Sciatic nerve (tissue), 2 donors: ENCODE measurements around the gene MAP4K4. TPM values are rescaled to one million over a fixed set of nuclear protein-coding genes. Genes with fewer than 3 reads are reported as not detected.
"Not testable (repeated sequence)": the region's sequence is repeated elsewhere in the genome, so short reads cannot be mapped to it uniquely, and the experiment has no call there.

Experiments used
- ATAC-seq: fragments of 200-7000 bp; cut with Tn5 transposase; one replicate; pipeline ENCODE4 v1.9.1; 2020; ENCODE audit warnings: mild to moderate bottlenecking, moderate library complexity
- DNase-seq: peaks from one replicate; pipeline ENCODE4 v3.0.0-alpha.2; 2020; ENCODE audit warnings: low spot score
- intact Hi-C: fragments of 100-400 bp; cut with DNase I; formaldehyde crosslinking; loops from one replicate; pipeline ENCODE4 v1.14.2; 2022
- total RNA-seq: library from RNA; stranded (reverse); fragmentation: NEBNext Ultra II Directional; extraction: Animal tissue kit (Norgen Biotek cat#: 25700); gene quantifications from one replicate; pipeline ENCODE4 v1.2.1, GENCODE V29; 2021
- donor health status: DM: no; HTN: no; CAD: no.
- donor health status: DM: no; HTN: no; CAD: no.

MAP4K4 gene
- total RNA-seq, 1 donor from 2014 or later = 140 TPM

GRCh38 chr2:101752716-101753616 lies 55.5 kb downstream of the MAP4K4 start:
- ATAC-seq (peak; percentile 65), DNase-seq (no peak)
- intact Hi-C loops = no loop called here

DNA sequence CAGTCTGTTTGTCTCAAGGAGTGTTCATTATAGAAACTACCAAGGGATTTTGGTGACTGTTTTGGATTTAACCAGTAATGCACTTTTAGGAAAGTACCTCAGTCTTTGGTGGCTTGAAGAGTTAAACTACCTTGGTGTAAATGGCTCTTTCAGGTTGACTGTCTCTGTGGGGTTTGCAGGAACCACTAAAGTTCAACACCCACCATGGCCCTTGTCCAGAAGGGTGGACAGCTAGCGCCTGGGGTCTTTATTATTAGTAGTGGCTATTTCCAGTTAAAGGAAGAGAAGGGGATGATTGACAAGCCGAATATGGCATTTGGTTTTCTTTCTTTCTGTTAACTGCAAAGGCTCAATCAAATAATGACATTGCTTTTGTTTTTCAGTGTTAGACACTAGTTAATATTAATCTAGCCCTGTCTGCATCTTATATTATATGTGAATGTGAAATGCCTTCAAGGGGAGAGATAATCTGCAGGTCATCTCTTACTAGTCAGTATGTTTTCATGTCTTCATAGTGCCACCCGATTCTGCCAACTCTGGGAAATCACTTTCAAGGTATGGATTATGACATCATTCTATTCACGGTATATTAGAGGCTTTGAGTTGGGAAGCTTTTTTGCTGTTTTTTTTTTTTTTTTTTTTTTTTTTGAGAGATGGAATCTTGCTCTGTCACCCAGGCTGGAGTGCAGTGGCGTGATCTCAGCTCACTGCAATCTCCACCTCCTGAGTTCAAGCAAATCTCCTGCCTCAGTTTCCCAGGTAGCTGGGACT lies 56.4 kb downstream of the MAP4K4 start:
- intact Hi-C loops = no loop called here
- no peak for DNase-seq
- no peak for ATAC-seq

- ATAC-seq (no peak), DNase-seq (no peak)
- intact Hi-C loops = no loop called here
These were observed 57.1 kb downstream of the MAP4K4 start for GRCh38 chr2:101754618-101755017.

GRCh38 chr2:101756266-101756665 lies 58.8 kb downstream of the MAP4K4 start:
- ATAC-seq (no peak), DNase-seq (no peak)
- intact Hi-C loops = no loop called here

DNA sequence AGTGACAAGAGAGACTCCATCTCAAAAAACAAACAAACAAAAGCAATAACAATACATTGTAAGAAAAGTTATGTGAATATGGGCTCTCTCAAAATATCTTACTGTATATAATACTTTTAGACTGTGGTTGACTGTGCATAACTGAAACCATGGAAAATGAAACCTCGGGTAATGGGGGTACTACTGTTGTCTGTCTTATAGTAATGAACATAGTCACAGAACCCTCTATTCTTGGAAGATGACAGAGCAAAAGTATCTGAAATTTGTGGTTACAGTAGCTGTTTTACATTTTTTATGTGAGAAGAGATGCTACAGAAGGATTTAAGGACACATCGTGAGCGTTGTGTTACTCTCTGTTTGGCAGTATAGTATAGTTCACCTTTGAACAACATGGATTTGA lies 60.5 kb downstream of the MAP4K4 start:
- no peak for ATAC-seq
- DNase-seq = no peak
- intact Hi-C loops = no loop called here

- ATAC-seq (peak; percentile 36), DNase-seq (no peak)
- intact Hi-C loops = no loop called here
These were observed 61.7 kb downstream of the MAP4K4 start for GRCh38 chr2:101759162-101759561.

GRCh38 chr2:101762451-101763171 lies 65.1 kb downstream of the MAP4K4 start:
- DNase-seq (no peak), ATAC-seq (peak; percentile 53)
- intact Hi-C loops = no loop called here

GRCh38 chr2:101763496-101764333 lies 66.2 kb downstream of the MAP4K4 start:
- intact Hi-C loops = no loop called here
- no peak for ATAC-seq
- DNase-seq = no peak

DNA sequence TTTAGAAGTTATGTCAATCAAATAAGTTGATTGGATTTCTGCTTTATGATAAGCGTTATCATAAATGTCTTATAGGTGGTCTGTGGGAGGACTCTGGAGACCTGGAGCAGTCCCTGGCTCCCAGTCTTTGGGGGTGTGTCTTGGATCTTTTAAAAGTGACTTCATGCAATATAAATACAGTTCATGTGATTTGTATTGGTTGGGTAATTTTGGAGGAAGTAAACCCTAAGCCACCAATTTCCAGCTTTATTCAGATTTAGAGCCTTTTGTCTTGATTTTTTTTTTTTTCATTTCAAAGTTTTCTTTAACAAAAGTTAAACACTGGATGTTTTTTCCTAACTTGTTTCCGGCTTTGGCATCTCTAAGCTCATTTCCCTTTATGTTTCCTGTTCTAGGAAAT lies 68.8 kb downstream of the MAP4K4 start:
- peak; percentile 57 for ATAC-seq
- intact Hi-C loops = no loop called here
- no peak for DNase-seq

GRCh38 chr2:101766871-101767739 lies 69.6 kb downstream of the MAP4K4 start:
- ATAC-seq (no peak), DNase-seq (no peak)
- intact Hi-C loops = no loop called here

DNA sequence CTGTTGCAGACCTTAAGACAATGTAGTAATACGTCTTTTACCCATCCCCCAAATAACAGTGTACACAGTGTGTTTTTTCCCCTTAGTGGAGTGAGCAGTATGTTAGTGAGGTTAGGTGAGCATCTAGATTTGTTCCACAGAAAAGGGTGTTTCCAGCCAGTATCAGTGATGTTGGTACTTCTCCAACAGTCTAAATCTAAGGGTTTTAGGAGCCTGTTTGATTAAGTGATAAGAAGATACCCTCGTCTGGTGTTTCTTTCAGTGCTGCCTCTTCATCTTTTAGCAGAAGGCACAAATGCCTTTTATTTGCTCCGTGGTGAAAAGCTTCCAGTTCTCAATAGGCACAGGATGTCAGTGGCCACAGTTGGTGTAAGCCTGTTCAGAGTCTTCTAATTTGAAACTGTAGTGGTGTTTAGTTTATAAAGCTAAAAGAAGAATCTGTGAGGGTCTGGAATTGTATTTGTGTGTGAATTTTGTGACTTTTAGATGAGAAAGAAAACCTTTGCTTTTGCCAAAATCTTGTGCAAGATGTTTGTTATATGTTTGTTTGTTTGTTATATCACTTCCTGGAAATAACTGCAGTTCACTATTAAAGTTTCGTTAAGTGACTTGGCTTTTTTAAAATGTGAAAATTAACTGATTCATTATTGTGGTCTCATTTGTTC lies 71.2 kb downstream of the MAP4K4 start:
- ATAC-seq = no peak
- no peak for DNase-seq
- intact Hi-C loops = no loop called here

GRCh38 chr2:101769726-101770125 lies 72.2 kb downstream of the MAP4K4 start:
- intact Hi-C loops, ATAC-seq, DNase-seq: not testable (repeated sequence)

GRCh38 chr2:101770726-101771125 lies 73.2 kb downstream of the MAP4K4 start:
- intact Hi-C loops = no loop called here
- DNase-seq (no peak), ATAC-seq (no peak)

GRCh38 chr2:101771227-101771902 lies 73.9 kb downstream of the MAP4K4 start:
- intact Hi-C loops = no loop called here
- no peak for ATAC-seq
- DNase-seq = no peak

- intact Hi-C loops = no loop called here
- no peak for ATAC-seq
- no peak for DNase-seq
These were observed 74.4 kb downstream of the MAP4K4 start for GRCh38 chr2:101771910-101772321.

DNA sequence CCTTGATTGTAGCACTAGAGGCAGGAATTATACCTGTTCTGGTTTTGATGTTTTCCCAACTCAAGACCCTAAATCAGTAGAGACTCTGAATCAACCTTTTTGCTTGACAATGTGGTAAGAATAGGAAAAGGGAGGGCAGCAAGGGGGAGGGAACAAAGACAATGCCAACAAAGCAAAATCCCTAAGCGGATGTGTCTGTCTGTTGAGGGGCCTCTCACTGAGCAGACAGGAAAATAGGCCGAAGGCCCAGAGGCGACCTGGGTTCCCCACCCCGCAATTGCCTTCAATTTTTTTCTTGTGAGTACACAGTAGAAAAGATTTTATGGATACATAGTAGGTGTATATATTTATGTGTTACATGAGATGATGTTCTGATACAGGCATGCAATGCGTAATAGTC lies 75.6 kb downstream of the MAP4K4 start:
- DNase-seq (no peak), ATAC-seq (no peak)

GRCh38 chr2:101773961-101774360 lies 76.5 kb downstream of the MAP4K4 start:
- ATAC-seq, intact Hi-C loops, DNase-seq: not testable (repeated sequence)

More for the DNA sequence above, 75.6 kb downstream of the MAP4K4 start:
- intact Hi-C loops = no loop called here
